ENCODE results near the gene OR4D6. TPM values are rescaled to one million over a fixed set of nuclear protein-coding genes. Genes with fewer than 3 reads are reported as not detected.

The OR4D6 gene
- total and polyA plus RNA-seq, 4 donors: not detected

DNA sequence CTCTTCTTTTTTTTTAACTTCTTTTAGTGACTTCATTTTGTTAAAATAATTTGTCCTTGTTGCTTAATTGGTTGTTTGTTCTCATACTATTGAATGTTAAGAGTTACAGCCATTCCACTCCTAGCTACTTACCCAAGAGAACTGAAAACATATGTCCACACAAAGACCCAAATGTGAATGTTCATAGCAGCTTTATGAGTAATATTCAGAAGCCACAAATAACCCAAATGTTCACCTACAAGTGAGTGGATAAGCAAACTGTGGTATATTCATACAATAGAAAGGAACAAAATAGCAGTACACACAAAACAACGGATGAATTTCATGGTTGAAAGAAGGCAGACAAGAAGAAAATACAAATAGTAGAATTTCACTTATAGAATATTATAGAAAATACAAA lies 45.2 kb downstream of the OR4D6 start:
- no peaks in the 10 kb centered on the region for H3K4me1 ChIP-seq (ENCODE audit: control insufficient read depth in 4 of 4, insufficient read depth in 4 of 4, low read length in 3 of 4)
- WGBS: 53% methylated on average over 1 of the region's 1 CpG
- no peak overlapping the region for H3K4me3 ChIP-seq (ENCODE audit: low read depth in 1 of 3, low read length in 3 of 3)
- no peak overlapping the region for H3K27ac ChIP-seq (ENCODE audit: low read depth in 1 of 2, low read length in 2 of 2)
- DNase-seq (ENCODE audit: low spot score): no peak
- no peaks in the 10 kb centered on the region for H3K36me3 ChIP-seq (ENCODE audit: control insufficient read depth in 4 of 4, insufficient read depth in 3 of 4, low read depth in 1 of 4, low read length in 3 of 4)
- no peak overlapping the region for H3K9ac ChIP-seq (ENCODE audit: low read depth in 1 of 2, low read length in 2 of 2)
- H3K27me3 ChIP-seq (ENCODE audit: control insufficient read depth in 4 of 4, insufficient read depth in 4 of 4, low read length in 3 of 4): no peaks in the 10 kb centered on the region
- TF ChIP-seq EGR1 (IDR thresholded peaks at IDR 0.05; ENCODE audit: low read depth in 2 of 2) (no peak), TAF1 (conservative IDR thresholded peaks at IDR 0.05) (no peak), RAD21 (IDR thresholded peaks at IDR 0.05) (no peak), YY1 (IDR thresholded peaks at IDR 0.05) (no peak), SP1 (IDR thresholded peaks at IDR 0.05) (no peak), RXRA (IDR thresholded peaks at IDR 0.05) (no peak), NR2F2 (IDR thresholded peaks at IDR 0.05) (no peak), JUND (IDR thresholded peaks at IDR 0.05) (no peak), REST (IDR thresholded peaks at IDR 0.05) (no peak), HNF4G (IDR thresholded peaks at IDR 0.05) (no peak), FOXA1 (IDR thresholded peaks at IDR 0.05) (no peak), HNF4A (conservative IDR thresholded peaks at IDR 0.05) (no peak)
- TF ChIP-seq, protein P1, sequence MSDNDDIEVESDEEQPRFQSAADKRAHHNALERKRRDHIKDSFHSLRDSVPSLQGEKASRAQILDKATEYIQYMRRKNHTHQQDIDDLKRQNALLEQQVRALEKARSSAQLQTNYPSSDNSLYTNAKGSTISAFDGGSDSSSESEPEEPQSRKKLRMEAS (IDR thresholded peaks at IDR 0.05): no peak
- TF ChIP-seq, protein P2, sequence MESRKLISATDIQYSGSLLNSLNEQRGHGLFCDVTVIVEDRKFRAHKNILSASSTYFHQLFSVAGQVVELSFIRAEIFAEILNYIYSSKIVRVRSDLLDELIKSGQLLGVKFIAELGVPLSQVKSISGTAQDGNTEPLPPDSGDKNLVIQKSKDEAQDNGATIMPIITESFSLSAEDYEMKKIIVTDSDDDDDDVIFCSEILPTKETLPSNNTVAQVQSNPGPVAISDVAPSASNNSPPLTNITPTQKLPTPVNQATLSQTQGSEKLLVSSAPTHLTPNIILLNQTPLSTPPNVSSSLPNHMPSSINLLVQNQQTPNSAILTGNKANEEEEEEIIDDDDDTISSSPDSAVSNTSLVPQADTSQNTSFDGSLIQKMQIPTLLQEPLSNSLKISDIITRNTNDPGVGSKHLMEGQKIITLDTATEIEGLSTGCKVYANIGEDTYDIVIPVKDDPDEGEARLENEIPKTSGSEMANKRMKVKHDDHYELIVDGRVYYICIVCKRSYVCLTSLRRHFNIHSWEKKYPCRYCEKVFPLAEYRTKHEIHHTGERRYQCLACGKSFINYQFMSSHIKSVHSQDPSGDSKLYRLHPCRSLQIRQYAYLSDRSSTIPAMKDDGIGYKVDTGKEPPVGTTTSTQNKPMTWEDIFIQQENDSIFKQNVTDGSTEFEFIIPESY (IDR thresholded peaks at IDR 0.05): no peak
- TF ChIP-seq, protein P3, sequence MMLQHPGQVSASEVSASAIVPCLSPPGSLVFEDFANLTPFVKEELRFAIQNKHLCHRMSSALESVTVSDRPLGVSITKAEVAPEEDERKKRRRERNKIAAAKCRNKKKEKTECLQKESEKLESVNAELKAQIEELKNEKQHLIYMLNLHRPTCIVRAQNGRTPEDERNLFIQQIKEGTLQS (IDR thresholded peaks at IDR 0.05): no peak
- H3K9me3 ChIP-seq (ENCODE audit: control insufficient read depth in 4 of 4, low read length in 3 of 4): no peaks in the 10 kb centered on the region

DNA sequence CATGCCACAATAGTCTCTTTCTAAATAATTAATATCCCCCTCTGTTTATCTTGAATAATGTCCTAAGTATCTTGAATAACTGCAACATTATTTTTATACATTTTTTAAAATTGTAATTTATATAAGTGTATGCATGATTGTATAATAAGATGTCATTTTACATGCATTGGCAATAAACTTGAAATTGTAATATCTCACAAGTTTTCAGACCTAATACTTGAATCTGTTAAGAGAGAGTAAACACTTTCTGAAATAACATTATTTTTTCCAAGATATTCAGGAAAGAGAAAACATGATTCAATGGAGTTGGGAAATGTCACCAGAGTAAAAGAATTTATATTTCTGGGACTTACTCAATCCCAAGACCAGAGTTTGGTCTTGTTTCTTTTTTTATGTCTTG lies 46.5 kb downstream of the OR4D6 start, which contains the start of gene OR4D11:
TSS of gene OR4D11 (plus strand) at position 301 of the 400 bp plus-strand sequence. CDS start at position 301, 0 bp downstream.
- no peaks in the 10 kb centered on the region for H3K9me3 ChIP-seq (ENCODE audit: control insufficient read depth in 4 of 4, low read length in 3 of 4)
- H3K27me3 ChIP-seq (ENCODE audit: control insufficient read depth in 4 of 4, insufficient read depth in 4 of 4, low read length in 3 of 4): no peaks in the 10 kb centered on the region
- no peak within 1 kb of the TSS for H3K4me3 ChIP-seq (ENCODE audit: low read depth in 1 of 3, low read length in 3 of 3)
- no peak for TF ChIP-seq FOXA1 (IDR thresholded peaks at IDR 0.05)
- TF ChIP-seq HNF4G (IDR thresholded peaks at IDR 0.05): no peak
- no peak for TF ChIP-seq FOXA2 (IDR thresholded peaks at IDR 0.05)
- no peak for TF ChIP-seq SP1 (IDR thresholded peaks at IDR 0.05)
- TF ChIP-seq, protein P4, sequence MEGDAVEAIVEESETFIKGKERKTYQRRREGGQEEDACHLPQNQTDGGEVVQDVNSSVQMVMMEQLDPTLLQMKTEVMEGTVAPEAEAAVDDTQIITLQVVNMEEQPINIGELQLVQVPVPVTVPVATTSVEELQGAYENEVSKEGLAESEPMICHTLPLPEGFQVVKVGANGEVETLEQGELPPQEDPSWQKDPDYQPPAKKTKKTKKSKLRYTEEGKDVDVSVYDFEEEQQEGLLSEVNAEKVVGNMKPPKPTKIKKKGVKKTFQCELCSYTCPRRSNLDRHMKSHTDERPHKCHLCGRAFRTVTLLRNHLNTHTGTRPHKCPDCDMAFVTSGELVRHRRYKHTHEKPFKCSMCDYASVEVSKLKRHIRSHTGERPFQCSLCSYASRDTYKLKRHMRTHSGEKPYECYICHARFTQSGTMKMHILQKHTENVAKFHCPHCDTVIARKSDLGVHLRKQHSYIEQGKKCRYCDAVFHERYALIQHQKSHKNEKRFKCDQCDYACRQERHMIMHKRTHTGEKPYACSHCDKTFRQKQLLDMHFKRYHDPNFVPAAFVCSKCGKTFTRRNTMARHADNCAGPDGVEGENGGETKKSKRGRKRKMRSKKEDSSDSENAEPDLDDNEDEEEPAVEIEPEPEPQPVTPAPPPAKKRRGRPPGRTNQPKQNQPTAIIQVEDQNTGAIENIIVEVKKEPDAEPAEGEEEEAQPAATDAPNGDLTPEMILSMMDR (IDR thresholded peaks at IDR 0.05; ENCODE audit: low read depth, low read length, missing input control): no peak
- TF ChIP-seq RXRA (IDR thresholded peaks at IDR 0.05): no peak
- no peak for TF ChIP-seq REST (IDR thresholded peaks at IDR 0.05)
- TF ChIP-seq, protein P3 (IDR thresholded peaks at IDR 0.05): no peak
- TF ChIP-seq GABPA (IDR thresholded peaks at IDR 0.05 in 1 of 2, conservative IDR thresholded peaks at IDR 0.05 in 1 of 2): no peak
- no peak for TF ChIP-seq RAD21 (IDR thresholded peaks at IDR 0.05)
- no peak for TF ChIP-seq TAF1 (conservative IDR thresholded peaks at IDR 0.05)
- TF ChIP-seq, protein P1 (IDR thresholded peaks at IDR 0.05): no peak
- TF ChIP-seq HNF4A (conservative IDR thresholded peaks at IDR 0.05): no peak
- no peak for TF ChIP-seq EGR1 (IDR thresholded peaks at IDR 0.05; ENCODE audit: low read depth in 2 of 2)
- TF ChIP-seq NR2F2 (IDR thresholded peaks at IDR 0.05): no peak
- TF ChIP-seq JUND (IDR thresholded peaks at IDR 0.05): no peak
- H3K4me1 ChIP-seq (ENCODE audit: control insufficient read depth in 4 of 4, insufficient read depth in 4 of 4, low read length in 3 of 4): no peaks in the 10 kb centered on the region
- no peak within 1 kb of the TSS for H3K27ac ChIP-seq (ENCODE audit: low read depth in 1 of 2, low read length in 2 of 2)
- no peak for DNase-seq (ENCODE audit: low spot score)
- no peaks in the 10 kb centered on the region for H3K36me3 ChIP-seq (ENCODE audit: control insufficient read depth in 4 of 4, insufficient read depth in 3 of 4, low read depth in 1 of 4, low read length in 3 of 4)
- no peak within 1 kb of the TSS for H3K9ac ChIP-seq (ENCODE audit: low read depth in 1 of 2, low read length in 2 of 2)

Data from liver (tissue), 9 donors.